ENCODE measurements around the gene GALNT1. TPM values are rescaled to one million over a fixed set of nuclear protein-coding genes. Genes with fewer than 3 reads are reported as not detected.

GALNT1 gene
- total and polyA plus RNA-seq, 4 donors = 57.3 to 96.8 (median 78.8) TPM

- H3K27ac ChIP-seq (ENCODE audit: low read depth, low read length) = no peak overlapping the region
- no peak overlapping the region for H3K4me3 ChIP-seq (ENCODE audit: low read depth, low read length)
- no peaks in the 10 kb centered on the region for H3K9me3 ChIP-seq (ENCODE audit: control insufficient read depth, insufficient read depth, low read length)
- no peak for DNase-seq (ENCODE audit: low read depth in 4 of 6, low spot score in 6 of 6)
- H3K4me1 ChIP-seq (ENCODE audit: control insufficient read depth, insufficient read depth, low read length) = peaks cover 5% of the 10 kb centered on the region
- no CpG with 5 or more reads among the region's 1 CpG for WGBS (ENCODE audit: insufficient coverage)
- no peaks in the 10 kb centered on the region for H3K27me3 ChIP-seq (ENCODE audit: control insufficient read depth, insufficient read depth, low read length)
- no peaks in the 10 kb centered on the region for H3K36me3 ChIP-seq (ENCODE audit: control insufficient read depth, insufficient read depth, low read length)
These were observed 150.6 kb downstream of the GALNT1 start for GRCh38 chr18:35732162-35732561.

GRCh38 chr18:35732636-35733035 is 151.1 kb downstream of the GALNT1 start:
- Histone ChIP-seq H3K27ac (ENCODE audit: low read depth, low read length) (no peak overlapping the region), H3K4me1 (ENCODE audit: control insufficient read depth, insufficient read depth, low read length) (peaks cover 5% of the 10 kb centered on the region), H3K27me3 (ENCODE audit: control insufficient read depth, insufficient read depth, low read length) (no peaks in the 10 kb centered on the region), H3K36me3 (ENCODE audit: control insufficient read depth, insufficient read depth, low read length) (no peaks in the 10 kb centered on the region), H3K4me3 (ENCODE audit: low read depth, low read length) (no peak overlapping the region), H3K9me3 (ENCODE audit: control insufficient read depth, insufficient read depth, low read length) (no peaks in the 10 kb centered on the region)
- DNase-seq (ENCODE audit: low read depth in 4 of 6, low spot score in 6 of 6) = no peak
- no CpG with 5 or more reads among the region's 1 CpG for WGBS (ENCODE audit: insufficient coverage)

- Histone ChIP-seq H3K27me3 (ENCODE audit: control insufficient read depth, insufficient read depth, low read length) (no peaks in the 10 kb centered on the region), H3K36me3 (ENCODE audit: control insufficient read depth, insufficient read depth, low read length) (no peaks in the 10 kb centered on the region), H3K4me1 (ENCODE audit: control insufficient read depth, insufficient read depth, low read length) (peaks cover 5% of the 10 kb centered on the region), H3K4me3 (ENCODE audit: low read depth, low read length) (no peak overlapping the region), H3K27ac (ENCODE audit: low read depth, low read length) (no peak overlapping the region), H3K9me3 (ENCODE audit: control insufficient read depth, insufficient read depth, low read length) (no peaks in the 10 kb centered on the region)
- no peak for DNase-seq (ENCODE audit: low read depth in 4 of 6, low spot score in 6 of 6)
- WGBS (ENCODE audit: insufficient coverage) = 79% methylated on average over 2 of the region's 7 CpGs
These were observed 151.9 kb downstream of the GALNT1 start for GRCh38 chr18:35733408-35733807.

- Histone ChIP-seq H3K27me3 (ENCODE audit: control insufficient read depth, insufficient read depth, low read length) (no peaks in the 10 kb centered on the region), H3K4me1 (ENCODE audit: control insufficient read depth, insufficient read depth, low read length) (no peaks in the 10 kb centered on the region), H3K27ac (ENCODE audit: low read depth, low read length) (no peak overlapping the region), H3K9me3 (ENCODE audit: control insufficient read depth, insufficient read depth, low read length) (no peaks in the 10 kb centered on the region), H3K4me3 (ENCODE audit: low read depth, low read length) (no peak overlapping the region), H3K36me3 (ENCODE audit: control insufficient read depth, insufficient read depth, low read length) (no peaks in the 10 kb centered on the region)
- WGBS (ENCODE audit: insufficient coverage) = no CpG with 5 or more reads among the region's 3 CpGs
- no peak for DNase-seq (ENCODE audit: low read depth in 4 of 6, low spot score in 6 of 6)
These were observed 155.2 kb downstream of the GALNT1 start for GRCh38 chr18:35736696-35737095.

- DNase-seq (ENCODE audit: low read depth in 4 of 6, low spot score in 6 of 6) = no peak
- no peak overlapping the region for H3K4me3 ChIP-seq (ENCODE audit: low read depth, low read length)
- H3K27ac ChIP-seq (ENCODE audit: low read depth, low read length) = no peak overlapping the region
- H3K4me1 ChIP-seq (ENCODE audit: control insufficient read depth, insufficient read depth, low read length) = no peaks in the 10 kb centered on the region
- H3K27me3 ChIP-seq (ENCODE audit: control insufficient read depth, insufficient read depth, low read length) = no peaks in the 10 kb centered on the region
- H3K36me3 ChIP-seq (ENCODE audit: control insufficient read depth, insufficient read depth, low read length) = no peaks in the 10 kb centered on the region
- H3K9me3 ChIP-seq (ENCODE audit: control insufficient read depth, insufficient read depth, low read length) = no peaks in the 10 kb centered on the region
These were observed 158.2 kb downstream of the GALNT1 start for GRCh38 chr18:35739778-35740177.

- no peaks in the 10 kb centered on the region for H3K4me1 ChIP-seq (ENCODE audit: control insufficient read depth, insufficient read depth, low read length)
- no peaks in the 10 kb centered on the region for H3K27me3 ChIP-seq (ENCODE audit: control insufficient read depth, insufficient read depth, low read length)
- no peak for DNase-seq (ENCODE audit: low read depth in 4 of 6, low spot score in 6 of 6)
- no peaks in the 10 kb centered on the region for H3K9me3 ChIP-seq (ENCODE audit: control insufficient read depth, insufficient read depth, low read length)
- H3K4me3 ChIP-seq (ENCODE audit: low read depth, low read length) = no peak overlapping the region
- WGBS (ENCODE audit: insufficient coverage) = no CpG with 5 or more reads among the region's 2 CpGs
- H3K27ac ChIP-seq (ENCODE audit: low read depth, low read length) = no peak overlapping the region
- H3K36me3 ChIP-seq (ENCODE audit: control insufficient read depth, insufficient read depth, low read length) = no peaks in the 10 kb centered on the region
These were observed 159.1 kb downstream of the GALNT1 start for GRCh38 chr18:35740656-35741055.

GRCh38 chr18:35743916-35744315 is 162.4 kb downstream of the GALNT1 start:
- Histone ChIP-seq H3K27ac (ENCODE audit: low read depth, low read length) (no peak overlapping the region), H3K36me3 (ENCODE audit: control insufficient read depth, insufficient read depth, low read length) (no peaks in the 10 kb centered on the region), H3K27me3 (ENCODE audit: control insufficient read depth, insufficient read depth, low read length) (no peaks in the 10 kb centered on the region), H3K4me1 (ENCODE audit: control insufficient read depth, insufficient read depth, low read length) (no peaks in the 10 kb centered on the region), H3K4me3 (ENCODE audit: low read depth, low read length) (no peak overlapping the region), H3K9me3 (ENCODE audit: control insufficient read depth, insufficient read depth, low read length) (no peaks in the 10 kb centered on the region)
- DNase-seq (ENCODE audit: low read depth in 4 of 6, low spot score in 6 of 6) = no peak

GRCh38 chr18:35745814-35746213 is 164.3 kb downstream of the GALNT1 start:
- WGBS (ENCODE audit: insufficient coverage) = 96% methylated on average over 3 of the region's 4 CpGs

GRCh38 chr18:35746826-35747339 is 165.3 kb downstream of the GALNT1 start:
- 100% methylated on average over 2 of the region's 2 CpGs for WGBS (ENCODE audit: insufficient coverage)
- no peaks in the 10 kb centered on the region for H3K27me3 ChIP-seq (ENCODE audit: control insufficient read depth, insufficient read depth, low read length)
- no peaks in the 10 kb centered on the region for H3K4me1 ChIP-seq (ENCODE audit: control insufficient read depth, insufficient read depth, low read length)
- no peak overlapping the region for H3K4me3 ChIP-seq (ENCODE audit: low read depth, low read length)
- no peak for DNase-seq (ENCODE audit: low read depth in 4 of 6, low spot score in 6 of 6)
- no peak overlapping the region for H3K27ac ChIP-seq (ENCODE audit: low read depth, low read length)
- no peaks in the 10 kb centered on the region for H3K36me3 ChIP-seq (ENCODE audit: control insufficient read depth, insufficient read depth, low read length)
- no peaks in the 10 kb centered on the region for H3K9me3 ChIP-seq (ENCODE audit: control insufficient read depth, insufficient read depth, low read length)

More at GRCh38 chr18:35745814-35746213, 164.3 kb downstream of the GALNT1 start:
- no peaks in the 10 kb centered on the region for H3K9me3 ChIP-seq (ENCODE audit: control insufficient read depth, insufficient read depth, low read length)
- H3K4me1 ChIP-seq (ENCODE audit: control insufficient read depth, insufficient read depth, low read length) = no peaks in the 10 kb centered on the region
- H3K36me3 ChIP-seq (ENCODE audit: control insufficient read depth, insufficient read depth, low read length) = no peaks in the 10 kb centered on the region
- DNase-seq (ENCODE audit: low read depth in 4 of 6, low spot score in 6 of 6) = no peak
- H3K27me3 ChIP-seq (ENCODE audit: control insufficient read depth, insufficient read depth, low read length) = no peaks in the 10 kb centered on the region
- H3K27ac ChIP-seq (ENCODE audit: low read depth, low read length) = no peak overlapping the region
- no peak overlapping the region for H3K4me3 ChIP-seq (ENCODE audit: low read depth, low read length)

GRCh38 chr18:35747894-35748472 is 166.4 kb downstream of the GALNT1 start:
- Histone ChIP-seq H3K9me3 (ENCODE audit: control insufficient read depth, insufficient read depth, low read length) (no peaks in the 10 kb centered on the region), H3K4me3 (ENCODE audit: low read depth, low read length) (no peak overlapping the region), H3K27me3 (ENCODE audit: control insufficient read depth, insufficient read depth, low read length) (no peaks in the 10 kb centered on the region), H3K4me1 (ENCODE audit: control insufficient read depth, insufficient read depth, low read length) (no peaks in the 10 kb centered on the region), H3K27ac (ENCODE audit: low read depth, low read length) (no peak overlapping the region), H3K36me3 (ENCODE audit: control insufficient read depth, insufficient read depth, low read length) (no peaks in the 10 kb centered on the region)
- DNase-seq (ENCODE audit: low read depth in 4 of 6, low spot score in 6 of 6) = no peak
- WGBS (ENCODE audit: insufficient coverage) = 47% methylated on average over 4 of the region's 7 CpGs

All from spinal cord (tissue), 10 donors.